Adrenal gland (tissue), 12 donors: ENCODE measurements around the gene CDKAL1. TPM values are rescaled to one million over a fixed set of nuclear protein-coding genes. Genes with fewer than 3 reads are reported as not detected.

Source experiments
- DNase-seq, 7 donors: peaks; one replicate each; pipeline ENCODE4 v3.0.0-alpha.2; 2019 to 2020
- H3K27ac ChIP-seq, 5 donors: fragments of 200-600 bp; sonication (generic) in 4 of 5; 1 replicate in 3 of 5; 2 replicates in 2 of 5; pipeline versions ENCODE4 v1.5.1 to v1.8.0; 2016 to 2020; ENCODE audit warnings: mild to moderate bottlenecking in 1 of 5
- H3K27me3 ChIP-seq: fragments of 200-600 bp; 2 replicates; pipeline ENCODE4 v1.8.0; 2021
- H3K36me3 ChIP-seq, 2 donors: fragments of 200-600 bp; replicated peaks in 1 of 2; 1 replicate in 1 of 2; 2 replicates in 1 of 2; pipeline versions ENCODE4 v1.5.1 to v1.8.0; 2018 to 2022
- H3K4me1 ChIP-seq, 2 donors: fragments of 200-600 bp; replicated peaks in 1 of 2; 1 replicate in 1 of 2; 2 replicates in 1 of 2; pipeline versions ENCODE4 v1.5.1 to v1.8.0; 2018 to 2021
- H3K4me3 ChIP-seq, 4 donors: fragments of 200-600 bp; sonication (generic) in 3 of 4; one replicate each; pipeline ENCODE4 v1.5.1; 2016 to 2018
- H3K9me3 ChIP-seq, 3 donors: fragments of 200-600 bp; sonication (generic) in 1 of 3; replicated peaks in 1 of 3; 1 replicate in 2 of 3; 2 replicates in 1 of 3; pipeline versions ENCODE4 v1.5.1 to v1.8.0; 2016 to 2021
- CTCF ChIP-seq, 6 experiments: fragments of 450-650 bp in 4 of 6; fragments of 200-600 bp in 2 of 6; sonication (generic) in 1 of 6; IDR thresholded peaks; 1 replicate in 5 of 6; 2 replicates in 1 of 6; pipeline versions ENCODE4 v1.5.1 to v1.8.0; 2016 to 2021; ENCODE audit warnings: antibody characterized with exemption in 6 of 6, mild to moderate bottlenecking in 2 of 6, moderate library complexity in 1 of 6
- POLR2A ChIP-seq, 2 donors: fragments of 450-650 bp; IDR thresholded peaks; one replicate each; pipeline ENCODE4 v1.6.1; 2017; ENCODE audit warnings: antibody characterized with exemption in 2 of 2, mild to moderate bottlenecking in 2 of 2, moderate library complexity in 1 of 2
- WGBS, 4 donors: extraction: QIAGEN DNeasy Blood & Tissue Kit in 2 of 4; methylation state at CpG; one replicate each; pipeline versions ENCODE4 v1.1.5 to v1.1.7; 2013 to 2017; 5-methylcytosine and 5-hydroxymethylcytosine counted together
- intact Hi-C, 2 donors: fragments of 100-400 bp; cut with DNase I; formaldehyde crosslinking; loops; one replicate each; pipeline versions ENCODE4 v1.14.1 to v1.15.0; 2022 to 2023
- polyA plus RNA-seq, 3 donors: library from polyadenylated mRNA; stranded (reverse); fragments of 200-250 nt in 2 of 3; fragments of 350-450 nt in 1 of 3; fragmentation: Illumina TruSeq in 1 of 3; extraction: RNeasy Lipid Tissue Mini Kit (QIAGEN cat#74804) in 1 of 3; gene quantifications; one replicate each; pipeline ENCODE4 v1.2.3, GENCODE V29; 2013 to 2014
- total RNA-seq, 9 donors: library from RNA; depleted of rRNA in 4 of 9; stranded (reverse); fragments of >200 nt in 4 of 9; fragments of 120-200 nt in 1 of 9; fragmentation: NEBNext Ultra II Directional in 1 of 9; extraction: Animal tissue kit (Norgen Biotek cat#: 25700) in 1 of 9; gene quantifications; one replicate each; pipeline versions ENCODE4 v1.1.0 to v1.2.4, GENCODE V29; 2013 to 2023
- donor health status: healthy with polysubstance abuse.
- donor health status: Bipolar disorder and iron deficiency.
- donor health status: DM: yes; HTN: yes; CAD: no.
- donor health status: DM: no; HTN: no; CAD: no.
- donor health status: DM: no; HTN: no; CAD: no.
- donor health status: DM: yes; HTN: yes; CAD: no.

Gene CDKAL1
- total and polyA plus RNA-seq, 12 donors, result 3.9 to 21.1 (median 10.6) TPM

GRCh38 chr6:20876561-20876960 is 342.3 kb downstream of the CDKAL1 start:
- no peak overlapping the region for H3K4me3 ChIP-seq
- DNase-seq, result no peak
- TF ChIP-seq POLR2A (IDR thresholded peaks at IDR 0.05), result no peak
- TF ChIP-seq CTCF (IDR thresholded peaks at IDR 0.05), result no peak
- intact Hi-C loops, result no loop called here
- H3K9me3 ChIP-seq, result no peaks in the 10 kb centered on the region
- no peaks in the 10 kb centered on the region for H3K36me3 ChIP-seq
- peaks cover 0 to 12% of the 10 kb centered on the region in 2 donors for H3K4me1 ChIP-seq
- 92 to 99% (median 95%) methylated on average over 2 of the region's 2 CpGs for WGBS, 4 donors
- H3K27me3 ChIP-seq, result no peaks in the 10 kb centered on the region
- no peak overlapping the region for H3K27ac ChIP-seq

- Histone ChIP-seq H3K9me3 (no peaks in the 10 kb centered on the region), H3K4me3 (no peak overlapping the region), H3K36me3 (no peaks in the 10 kb centered on the region), H3K4me1 (peaks cover 0 to 12% of the 10 kb centered on the region in 2 donors), H3K27ac (peak overlapping the region in 3 of 5 donors; percentile 45 to 74 (median 59)), H3K27me3 (no peaks in the 10 kb centered on the region)
- peak; percentile 45 to 83 (median 78) for DNase-seq
- TF ChIP-seq POLR2A (IDR thresholded peaks at IDR 0.05), result no peak
- 51 to 68% (median 56%) methylated on average over 6 of the region's 6 CpGs for WGBS, 4 donors
- intact Hi-C loops, result no loop called here
These were observed 343.0 kb downstream of the CDKAL1 start for GRCh38 chr6:20877008-20877937.

GRCh38 chr6:20879121-20879520 is 344.9 kb downstream of the CDKAL1 start:
- Histone ChIP-seq H3K27me3 (no peaks in the 10 kb centered on the region), H3K36me3 (no peaks in the 10 kb centered on the region), H3K27ac (no peak overlapping the region), H3K9me3 (no peaks in the 10 kb centered on the region), H3K4me3 (no peak overlapping the region), H3K4me1 (peaks cover 0 to 12% of the 10 kb centered on the region in 2 donors)
- intact Hi-C loops, result no loop called here
- no peak for TF ChIP-seq CTCF (IDR thresholded peaks at IDR 0.05)
- no peak for TF ChIP-seq POLR2A (IDR thresholded peaks at IDR 0.05)
- no peak for DNase-seq
- 95 to 100% (median 99%) methylated on average over 1 of the region's 1 CpG for WGBS, 4 donors

GRCh38 chr6:20879526-20879925 is 345.3 kb downstream of the CDKAL1 start:
- Histone ChIP-seq H3K4me1 (peaks cover 0 to 12% of the 10 kb centered on the region in 2 donors), H3K9me3 (no peaks in the 10 kb centered on the region), H3K27me3 (no peaks in the 10 kb centered on the region), H3K27ac (no peak overlapping the region), H3K4me3 (no peak overlapping the region), H3K36me3 (no peaks in the 10 kb centered on the region)
- intact Hi-C loops, result no loop called here
- 63 to 73% (median 66%) methylated on average over 1 of the region's 1 CpG for WGBS, 4 donors
- TF ChIP-seq POLR2A (IDR thresholded peaks at IDR 0.05), result no peak
- no peak for DNase-seq

- Histone ChIP-seq H3K27me3 (no peaks in the 10 kb centered on the region), H3K4me1 (peaks cover 0 to 12% of the 10 kb centered on the region in 2 donors), H3K9me3 (peaks cover 0 to 8% (median 0%) of the 10 kb centered on the region in 3 donors), H3K4me3 (no peak overlapping the region), H3K36me3 (no peaks in the 10 kb centered on the region), H3K27ac (no peak overlapping the region)
- TF ChIP-seq CTCF (IDR thresholded peaks at IDR 0.05), result no peak
- no peak for TF ChIP-seq POLR2A (IDR thresholded peaks at IDR 0.05)
- WGBS, 4 donors, result 97 to 100% (median 98%) methylated on average over 1 of the region's 1 CpG
- no peak for DNase-seq
- intact Hi-C loops, result no loop called here
These were observed 347.1 kb downstream of the CDKAL1 start for GRCh38 chr6:20881365-20881764.
